Liver (tissue), 9 donors: ENCODE measurements around the gene FADS3. TPM values are rescaled to one million over a fixed set of nuclear protein-coding genes. Genes with fewer than 3 reads are reported as not detected.

ENCODE experiments used
- DNase-seq: peaks from one replicate; pipeline ENCODE4 v3.0.0-alpha.2; 2017; ENCODE audit warnings: low spot score
- H3K27ac ChIP-seq, 2 donors: one replicate each; pipeline ENCODE4 v1.7.0; 2013; ENCODE audit warnings: inconsistent platforms in 2 of 2, low read length in 2 of 2, control low read depth in 1 of 2, low read depth in 1 of 2, mild to moderate bottlenecking in 1 of 2
- H3K27me3 ChIP-seq, 4 donors: one replicate each; pipeline versions ENCODE4 v1.6.1 to v1.7.0; 2013; ENCODE audit warnings: low read length in 3 of 4, inconsistent platforms in 1 of 4, mild to moderate bottlenecking in 1 of 4, moderate library complexity in 1 of 4; ENCODE audit not compliant: control insufficient read depth in 4 of 4, insufficient read depth in 4 of 4
- H3K36me3 ChIP-seq, 4 donors: one replicate each; pipeline versions ENCODE4 v1.6.1 to v1.7.0; 2013; ENCODE audit warnings: low read length in 3 of 4, mild to moderate bottlenecking in 3 of 4, low read depth in 1 of 4, moderate library complexity in 1 of 4; ENCODE audit not compliant: control insufficient read depth in 4 of 4, insufficient read depth in 3 of 4
- H3K4me1 ChIP-seq, 4 donors: one replicate each; pipeline versions ENCODE4 v1.6.1 to v1.7.0; 2013; ENCODE audit warnings: low read length in 3 of 4, mild to moderate bottlenecking in 3 of 4, moderate library complexity in 1 of 4; ENCODE audit not compliant: control insufficient read depth in 4 of 4, insufficient read depth in 4 of 4
- H3K4me3 ChIP-seq, 3 donors: one replicate each; pipeline versions ENCODE4 v1.6.1 to v1.7.0; 2013; ENCODE audit warnings: low read length in 3 of 3, control low read depth in 1 of 3, low read depth in 1 of 3, mild to moderate bottlenecking in 1 of 3
- H3K9ac ChIP-seq, 2 donors: one replicate each; pipeline ENCODE4 v1.7.0; 2013; ENCODE audit warnings: low read length in 2 of 2, mild to moderate bottlenecking in 2 of 2, moderate library complexity in 2 of 2, control low read depth in 1 of 2, low read depth in 1 of 2
- H3K9me3 ChIP-seq, 4 donors: one replicate each; pipeline versions ENCODE4 v1.6.1 to v1.7.0; 2013; ENCODE audit warnings: low read length in 3 of 4; ENCODE audit not compliant: control insufficient read depth in 4 of 4
- ATF3 ChIP-seq: IDR thresholded peaks from 2 replicates; pipeline ENCODE4 v1.6.1; 2016; ENCODE audit warnings: antibody characterized with exemption
- CTCF ChIP-seq: fragments of 150-350 bp; IDR thresholded peaks from 2 replicates; pipeline ENCODE4 v1.5.1; 2017; ENCODE audit warnings: improper control_type of control experiment, low read depth, low read length; ENCODE audit not compliant: missing input control
- EGR1 ChIP-seq, 2 donors: IDR thresholded peaks; 2 replicates each; pipeline ENCODE4 v1.6.1; 2016 to 2018; ENCODE audit warnings: antibody characterized with exemption in 2 of 2, low read depth in 2 of 2
- FOXA1 ChIP-seq: IDR thresholded peaks from 2 replicates; pipeline ENCODE4 v1.6.1; 2016; ENCODE audit warnings: antibody characterized with exemption
- HNF4A ChIP-seq, 2 donors: conservative IDR thresholded peaks; 2 replicates each; pipeline ENCODE4 v1.6.1; 2016; ENCODE audit warnings: antibody characterized with exemption in 2 of 2, mild to moderate bottlenecking in 2 of 2
- HNF4G ChIP-seq: IDR thresholded peaks from 2 replicates; pipeline ENCODE4 v1.6.1; 2016; ENCODE audit warnings: antibody characterized with exemption
- JUND ChIP-seq, 2 donors: IDR thresholded peaks; 2 replicates each; pipeline ENCODE4 v1.6.1; 2016; ENCODE audit warnings: antibody characterized with exemption in 2 of 2
- MAX ChIP-seq: IDR thresholded peaks from 2 replicates; pipeline ENCODE4 v1.6.1; 2016; ENCODE audit warnings: antibody characterized with exemption
- NR2F2 ChIP-seq: IDR thresholded peaks from 2 replicates; pipeline ENCODE4 v1.6.1; 2016; ENCODE audit warnings: antibody characterized with exemption
- RAD21 ChIP-seq, 2 donors: IDR thresholded peaks; 2 replicates each; pipeline ENCODE4 v1.6.1; 2016; ENCODE audit warnings: antibody characterized with exemption in 2 of 2, mild to moderate bottlenecking in 2 of 2
- REST ChIP-seq: IDR thresholded peaks from 2 replicates; pipeline ENCODE4 v1.6.1; 2016; ENCODE audit warnings: antibody characterized with exemption, mild to moderate bottlenecking
- RXRA ChIP-seq, 2 donors: IDR thresholded peaks; 2 replicates each; pipeline ENCODE4 v1.6.1; 2017 to 2018; ENCODE audit warnings: antibody characterized with exemption in 2 of 2, mild to moderate bottlenecking in 1 of 2
- SP1 ChIP-seq: IDR thresholded peaks from 2 replicates; pipeline ENCODE4 v1.6.1; 2018; ENCODE audit warnings: antibody characterized with exemption, mild to moderate bottlenecking
- TAF1 ChIP-seq: conservative IDR thresholded peaks from 2 replicates; pipeline ENCODE4 v1.6.1; 2016; ENCODE audit warnings: antibody characterized with exemption, mild to moderate bottlenecking
- YY1 ChIP-seq: IDR thresholded peaks from 2 replicates; pipeline ENCODE4 v1.6.1; 2016; ENCODE audit warnings: antibody characterized with exemption, mild to moderate bottlenecking
- ZBTB33 ChIP-seq: IDR thresholded peaks from 2 replicates; pipeline ENCODE4 v1.6.1; 2016; ENCODE audit warnings: antibody characterized with exemption
- WGBS: extraction: QIAGEN DNeasy Blood & Tissue Kit; methylation state at CpG from one replicate; pipeline ENCODE4 v1.1.7; 2013; 5-methylcytosine and 5-hydroxymethylcytosine counted together
- polyA plus RNA-seq, 2 donors: library from polyadenylated mRNA; stranded (reverse) in 1 of 2; unstranded in 1 of 2; fragments of 200-250 nt in 1 of 2; fragments of >200 nt in 1 of 2; fragmentation: Nextera tagmentation in 1 of 2; extraction: Ambion mirVana in 1 of 2; gene quantifications; one replicate each; pipeline versions ENCODE4 v1.2.1 to v1.2.3, GENCODE V29; 2013 to 2015
- total RNA-seq, 2 donors: library from RNA; depleted of rRNA; stranded (reverse); fragments of >200 nt; gene quantifications; one replicate each; pipeline ENCODE4 v1.2.3, GENCODE V29; 2014
- donor health status: healthy.
- donor health status: healthy.
- donor health status: healthy.
- donor health status: healthy.
- donor health status: healthy.

The FADS3 gene
- total and polyA plus RNA-seq, 4 donors: 8.3 to 13.6 (median 10.3) TPM

- TF ChIP-seq CTCF (no peak), RXRA (IDR thresholded peaks at IDR 0.05) (no peak), JUND (IDR thresholded peaks at IDR 0.05) (no peak), NR2F2 (no peak), ZBTB33 (no peak), FOXA1 (no peak), YY1 (no peak)
Observed at GRCh38 chr11:61889831-61890230, 1.5 kb downstream of the FADS3 start (continued).

- H3K9ac ChIP-seq: no peak overlapping the region
- 91% methylated on average over 12 of the region's 12 CpGs for WGBS
Observed at GRCh38 chr11:61888590-61888989, 2.8 kb downstream of the FADS3 start.

More at GRCh38 chr11:61888590-61888989, 2.8 kb downstream of the FADS3 start:
- Histone ChIP-seq H3K9me3 (no peaks in the 10 kb centered on the region), H3K36me3 (no peaks in the 10 kb centered on the region), H3K4me1 (peaks cover 3 to 12% (median 11%) of the 10 kb centered on the region in 4 donors), H3K4me3 (no peak overlapping the region), H3K27ac (no peak overlapping the region), H3K27me3 (no peaks in the 10 kb centered on the region)
- DNase-seq: no peak
- TF ChIP-seq HNF4A (conservative IDR thresholded peaks at IDR 0.05) (no peak), RXRA (IDR thresholded peaks at IDR 0.05) (no peak), YY1 (no peak), FOXA1 (no peak), HNF4G (no peak), EGR1 (IDR thresholded peaks at IDR 0.05; ENCODE audit: low read depth in 2 of 2) (no peak), REST (no peak), ATF3 (no peak), CTCF (no peak), TAF1 (no peak), ZBTB33 (no peak), RAD21 (IDR thresholded peaks at IDR 0.05) (no peak), SP1 (no peak), MAX (no peak)
